A204.1 (cell line): ENCODE measurements around the gene AP3D1.
"Not testable (repeated sequence)": the region's sequence is repeated elsewhere in the genome, so short reads cannot be mapped to it uniquely, and the experiment has no call there.

Experiments
- FAIRE-seq: peaks from 2 replicates; lab custom pipeline; 2012; peaks lifted over from hg19 to GRCh38; lab: Jason Lieb, UNC

The AP3D1 gene

DNA sequence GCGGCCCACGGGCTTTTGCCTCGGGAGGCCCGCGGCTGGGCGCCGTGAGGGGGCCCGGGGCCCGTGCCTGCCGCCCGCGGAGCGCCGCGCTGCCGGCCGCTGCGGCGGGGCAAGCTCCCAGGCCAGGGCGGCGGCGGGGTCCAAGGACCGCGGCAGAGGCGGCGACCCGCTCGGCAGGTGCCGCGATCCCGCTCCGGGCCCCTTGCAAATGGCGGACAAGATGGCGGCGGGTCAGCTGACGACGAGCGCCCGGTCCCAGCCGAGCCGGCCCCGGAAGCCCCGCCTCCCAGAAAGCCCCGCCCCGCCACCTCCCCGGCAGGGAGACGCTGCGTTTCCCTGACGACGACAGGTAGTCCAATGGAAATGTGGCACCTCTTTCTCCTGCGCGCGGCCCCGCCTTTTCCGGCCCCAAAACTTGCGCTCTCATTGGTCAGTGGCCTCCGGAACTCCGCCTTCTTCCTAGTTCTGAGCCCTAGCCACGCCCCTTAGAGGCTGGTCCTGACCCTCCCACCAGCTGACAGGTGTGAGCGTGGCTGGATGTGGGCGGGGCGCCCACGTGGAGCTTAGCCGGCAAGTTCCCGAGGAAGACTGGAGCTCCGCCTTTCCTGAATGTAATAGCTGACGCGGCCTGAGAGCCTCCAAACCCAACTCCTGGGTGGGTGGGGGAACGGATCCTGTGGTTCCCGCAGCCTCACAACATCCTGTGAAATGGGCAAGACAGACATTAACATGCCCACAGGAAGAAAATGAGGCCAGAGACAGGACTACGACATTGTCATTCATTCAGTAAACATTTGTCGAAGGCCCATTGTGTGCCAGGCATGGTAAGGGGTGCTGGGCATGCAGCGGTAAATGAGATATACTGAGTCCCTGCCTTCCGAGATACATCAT is at the start of gene AP3D1:
TSS of gene AP3D1 (minus strand) at position 228 of the 891 bp plus-strand sequence. CDS start 232 bp downstream, outside the sequence.
- peak; percentile 99 for FAIRE-seq

DNA sequence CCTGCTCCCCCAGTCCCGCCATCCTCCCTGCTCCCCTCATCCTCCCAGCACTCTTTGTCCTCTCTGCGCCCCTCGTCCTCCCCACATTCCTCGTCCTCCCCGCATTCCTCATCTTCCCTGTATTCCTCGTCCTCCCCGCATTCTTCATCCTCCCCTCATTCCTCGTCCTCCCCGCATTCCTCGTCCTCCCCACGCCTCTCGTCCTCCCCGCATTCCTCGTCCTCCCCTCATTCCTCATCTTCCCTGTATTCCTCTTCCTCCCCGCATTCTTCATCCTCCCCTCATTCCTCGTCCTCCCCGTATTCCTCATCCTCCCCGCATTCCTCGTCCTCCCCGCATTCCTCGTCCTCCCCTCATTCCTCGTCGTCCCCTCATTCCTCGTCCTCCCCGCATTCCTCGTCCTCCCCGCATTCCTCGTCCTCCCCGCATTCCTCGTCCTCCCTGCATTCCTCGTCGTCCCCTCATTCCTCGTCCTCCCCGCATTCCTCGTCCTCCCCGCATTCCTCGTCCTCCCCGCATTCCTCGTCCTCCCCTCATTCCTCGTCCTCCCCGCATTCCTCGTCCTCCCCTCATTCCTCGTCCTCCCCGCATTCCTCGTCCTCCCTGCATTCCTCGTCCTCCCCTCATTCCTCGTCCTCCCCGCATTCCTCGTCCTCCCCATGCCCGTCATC is 49.4 kb upstream of the AP3D1 start:
- FAIRE-seq, result not testable (repeated sequence)

DNA sequence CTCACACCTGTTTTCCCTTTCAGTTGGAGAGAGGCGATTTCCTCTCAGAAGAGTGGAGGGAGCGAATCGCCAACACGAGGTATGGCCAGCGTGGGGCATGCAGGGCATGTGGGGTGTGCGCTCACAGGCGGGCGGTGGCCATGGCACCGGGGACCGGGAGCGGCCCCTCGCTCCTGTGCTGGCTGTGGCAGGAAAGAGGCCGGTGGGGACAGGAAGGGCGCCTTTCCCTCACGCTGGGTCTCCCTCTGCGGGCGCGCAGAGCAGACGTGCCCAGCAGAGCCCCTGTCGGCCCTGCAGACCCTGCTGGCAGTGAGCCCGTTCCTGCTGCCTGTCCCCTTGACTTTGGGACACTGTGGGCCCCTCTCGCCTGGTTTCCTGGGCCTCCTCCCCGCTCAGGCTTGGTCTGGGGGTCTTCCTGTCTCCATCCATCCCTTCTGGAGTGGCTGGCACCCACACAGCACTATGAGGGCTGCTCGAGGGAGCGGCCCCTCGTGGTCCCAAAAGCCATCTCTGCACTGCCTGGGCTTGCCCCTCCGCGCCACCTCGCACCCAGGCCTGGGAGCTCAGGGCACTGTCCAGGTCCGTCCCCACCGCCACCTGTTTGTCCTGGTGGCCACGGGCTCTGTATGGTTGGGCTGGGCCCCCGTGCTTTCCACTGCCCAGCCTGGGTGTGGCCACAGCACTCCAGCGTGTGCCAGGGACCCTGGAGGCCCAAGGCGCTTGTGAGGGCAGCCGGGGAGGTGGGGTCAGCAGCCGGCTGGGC is 48.7 kb upstream of the AP3D1 start:
- FAIRE-seq, result no peak

DNA sequence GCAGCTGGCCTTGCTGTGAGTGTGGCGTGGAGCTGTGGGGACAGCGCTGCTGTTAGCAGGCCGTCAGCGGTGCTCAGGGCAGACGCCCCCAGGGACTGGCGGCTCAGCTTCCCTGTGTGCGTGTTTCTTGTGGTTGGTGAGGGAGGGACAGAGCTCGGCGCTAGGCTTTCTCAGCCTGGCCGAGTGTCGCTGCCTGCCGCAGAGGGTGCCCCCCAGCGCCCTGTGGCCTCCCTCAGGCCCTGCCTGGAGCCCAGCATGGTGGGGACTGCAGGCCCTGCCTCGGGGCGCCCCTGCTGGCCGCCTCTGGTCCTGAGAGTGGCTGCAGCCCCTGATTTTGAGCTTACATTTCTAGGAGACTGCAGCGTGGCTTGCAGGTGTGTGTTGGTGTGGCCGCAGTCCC is 47.8 kb upstream of the AP3D1 start:
- FAIRE-seq, result no peak

DNA sequence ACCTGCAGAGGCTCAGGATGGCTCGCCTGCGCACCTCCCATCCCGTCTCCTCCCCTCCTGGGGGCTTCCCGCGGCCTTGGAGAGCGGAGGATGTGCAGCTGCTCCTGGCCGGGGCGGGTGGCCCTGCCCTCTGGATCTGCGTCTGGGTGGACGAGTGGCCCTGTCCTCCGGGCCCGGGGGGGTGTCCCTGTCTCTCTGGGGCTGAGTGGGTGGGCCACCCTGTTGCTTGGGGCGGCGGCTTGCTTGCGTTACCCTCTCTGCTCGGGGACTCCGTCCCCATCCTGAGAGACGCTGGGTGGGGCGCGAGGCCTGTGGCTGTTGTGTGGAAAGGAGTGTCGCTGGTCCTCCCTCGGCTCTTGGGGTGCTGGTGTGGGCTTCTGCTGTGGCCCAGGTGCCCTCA is 47.0 kb upstream of the AP3D1 start:
- no peak for FAIRE-seq

DNA sequence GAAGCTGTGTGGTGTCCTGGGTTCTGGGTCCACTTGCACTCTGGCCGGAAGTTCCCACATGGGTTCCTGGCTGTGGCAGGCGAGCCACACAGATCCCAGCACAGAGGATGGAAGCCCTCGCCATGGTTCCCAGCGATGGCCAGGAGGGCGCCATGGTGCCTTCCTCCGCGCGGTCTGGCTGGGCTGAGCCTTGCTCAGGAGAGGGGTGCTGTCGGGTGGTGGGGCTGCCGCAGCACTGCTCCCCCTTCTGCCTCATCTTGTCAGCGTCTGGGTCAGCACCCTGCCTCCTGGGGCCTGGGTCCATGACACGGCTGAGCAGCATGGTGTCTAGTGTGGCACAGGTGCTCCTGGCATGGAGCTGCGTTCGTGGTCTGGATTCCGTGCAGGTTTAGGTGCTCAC is 45.9 kb upstream of the AP3D1 start:
- FAIRE-seq, result no peak

DNA sequence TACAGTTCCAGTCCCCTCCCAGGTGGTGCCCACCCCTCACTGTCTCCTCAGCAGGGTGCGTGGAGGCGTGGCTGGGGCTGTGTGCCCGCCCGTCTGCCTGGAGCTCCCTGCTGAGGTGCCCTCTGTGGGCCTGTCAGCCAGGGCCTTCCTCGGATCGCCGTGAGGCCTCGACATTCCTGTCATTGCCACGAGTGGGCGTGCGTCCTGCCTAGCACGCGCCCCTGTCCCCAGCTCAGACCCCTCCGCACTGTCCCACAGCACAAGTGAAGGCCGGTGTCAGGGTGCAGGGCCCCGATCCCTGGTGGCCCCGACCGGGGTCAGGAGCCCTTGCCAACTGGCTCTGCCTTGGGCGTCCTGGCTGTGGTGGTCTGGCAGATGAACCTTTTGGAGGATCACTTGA is 44.5 kb upstream of the AP3D1 start:
- FAIRE-seq, result no peak

DNA sequence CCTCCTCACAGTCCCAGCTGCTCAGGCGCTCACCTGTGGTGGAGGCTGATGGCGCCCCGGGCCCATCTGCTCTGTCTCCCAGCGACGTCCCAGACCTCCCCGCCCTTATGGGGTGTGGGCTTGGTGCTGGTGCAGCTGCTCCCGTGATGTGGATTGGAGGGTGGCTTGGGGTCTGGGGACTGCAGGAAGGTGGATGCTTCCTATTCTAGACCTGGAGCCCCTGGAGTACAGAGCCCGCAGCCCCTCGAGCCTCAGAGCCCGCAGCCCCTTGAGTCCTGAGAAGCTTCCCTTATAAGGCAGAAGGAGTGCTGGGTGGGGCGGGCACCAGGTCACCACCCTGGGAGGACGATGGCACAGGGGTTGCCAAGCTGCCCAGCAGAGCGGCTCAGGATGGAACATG is 44.0 kb upstream of the AP3D1 start:
- no peak for FAIRE-seq

DNA sequence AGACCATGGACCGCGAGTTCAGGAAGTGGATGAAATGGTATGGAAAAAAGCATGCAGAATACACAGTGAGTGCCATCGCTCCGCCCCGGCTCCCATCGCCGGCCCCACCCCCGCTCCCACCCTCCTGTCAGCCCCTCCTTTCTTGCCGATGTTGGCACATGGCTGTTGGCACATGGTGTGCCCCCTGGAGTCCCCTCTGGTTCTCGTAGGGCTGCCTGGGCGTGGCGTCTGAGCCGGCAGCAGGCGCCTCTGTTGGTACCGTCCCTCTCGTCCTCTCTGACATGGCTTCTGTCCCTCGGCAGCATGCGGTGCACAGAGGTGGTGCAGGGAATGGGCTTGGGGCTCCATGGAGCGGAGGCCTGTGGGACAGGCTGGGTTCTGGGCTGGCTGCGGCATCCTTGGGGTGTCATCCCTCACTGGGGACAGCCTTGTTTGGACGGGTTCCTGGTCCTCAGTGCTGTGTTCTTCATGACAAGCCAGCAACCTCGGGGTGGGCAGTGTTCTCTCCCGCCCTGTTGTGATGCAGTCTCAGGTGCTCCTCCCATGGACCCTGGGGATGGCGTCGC is 43.2 kb upstream of the AP3D1 start:
- no peak for FAIRE-seq

DNA sequence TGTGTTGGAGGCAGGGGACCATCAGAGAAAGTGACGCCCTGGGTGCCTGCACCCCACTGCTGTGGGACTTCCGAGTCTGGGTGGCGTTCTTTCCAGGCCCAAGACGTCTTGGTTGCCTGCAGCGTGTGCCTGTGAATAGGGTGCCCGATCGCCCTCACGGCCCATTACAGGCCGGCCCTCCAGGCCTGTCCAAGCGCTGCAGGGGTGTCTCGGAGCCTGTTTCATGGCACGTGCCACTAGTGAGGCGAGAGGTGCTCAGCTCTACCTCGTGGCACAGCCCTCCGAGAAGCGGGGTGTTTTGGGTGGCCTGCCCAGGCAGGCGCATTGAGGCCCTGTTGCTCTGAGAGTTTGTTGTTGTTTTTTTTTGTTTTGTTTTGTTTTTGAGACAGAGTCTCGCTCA is 42.4 kb upstream of the AP3D1 start:
- FAIRE-seq, result no peak

DNA sequence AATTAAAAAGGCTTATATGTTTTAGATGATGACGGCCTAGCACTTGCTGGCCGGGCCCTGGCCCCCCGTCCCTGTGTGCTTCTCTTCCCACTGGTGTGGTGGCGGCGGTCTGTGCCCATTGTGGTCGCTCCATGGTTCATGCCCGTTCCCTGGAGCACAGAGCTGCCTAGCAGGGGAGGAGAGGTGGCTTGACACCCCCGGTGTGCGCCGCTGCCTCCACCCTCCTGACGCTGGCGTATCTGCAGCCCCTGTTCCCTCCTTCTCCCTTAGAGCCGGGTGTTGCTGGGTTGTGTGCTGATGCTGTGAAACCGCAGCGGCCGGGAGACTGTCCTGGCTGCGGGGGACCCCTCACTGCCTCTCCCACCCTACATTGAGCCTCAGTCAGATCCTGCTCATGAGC is 41.5 kb upstream of the AP3D1 start:
- no peak for FAIRE-seq

DNA sequence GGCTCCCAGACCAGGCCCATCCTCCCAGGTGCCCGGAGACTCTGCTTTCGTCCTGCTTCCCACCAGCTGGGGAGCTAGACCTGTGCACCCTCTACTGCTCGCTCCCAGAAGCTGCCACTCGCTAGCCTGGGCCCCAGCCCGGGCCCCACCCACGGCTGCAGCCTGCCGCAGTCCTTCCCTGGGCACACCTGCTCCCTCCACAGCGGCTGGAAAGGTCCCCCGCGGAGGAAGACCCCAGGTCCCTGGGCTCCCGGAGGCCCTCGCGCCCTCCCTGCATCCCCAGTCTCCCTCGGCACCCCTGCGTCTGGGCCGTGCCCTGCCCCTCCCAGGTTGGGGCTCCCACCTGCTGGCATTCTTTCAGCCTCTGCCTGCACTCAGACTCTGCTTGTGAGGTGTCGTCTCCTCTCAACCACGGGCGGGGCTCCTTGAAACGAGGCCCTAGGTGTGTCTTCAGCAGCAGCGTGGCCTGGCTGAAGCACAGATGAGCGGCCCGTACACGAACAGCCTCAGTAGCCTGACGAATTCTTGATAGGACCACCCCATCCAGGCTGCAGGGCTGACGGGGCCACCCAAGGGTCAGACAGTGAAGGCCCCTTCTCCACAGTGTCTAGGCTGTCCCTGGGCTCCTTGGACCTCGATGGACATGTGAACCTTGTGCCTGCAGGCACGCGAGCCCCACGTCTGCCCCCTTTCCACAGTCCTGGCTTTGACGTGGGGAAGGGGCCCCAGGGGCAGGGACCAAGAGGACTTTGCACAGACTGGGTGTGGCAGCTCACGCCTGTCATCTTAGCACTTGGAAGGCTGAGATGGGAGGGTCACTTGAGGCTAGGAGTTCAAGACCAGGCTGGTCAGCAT is 40.3 kb upstream of the AP3D1 start:
- no peak for FAIRE-seq

DNA sequence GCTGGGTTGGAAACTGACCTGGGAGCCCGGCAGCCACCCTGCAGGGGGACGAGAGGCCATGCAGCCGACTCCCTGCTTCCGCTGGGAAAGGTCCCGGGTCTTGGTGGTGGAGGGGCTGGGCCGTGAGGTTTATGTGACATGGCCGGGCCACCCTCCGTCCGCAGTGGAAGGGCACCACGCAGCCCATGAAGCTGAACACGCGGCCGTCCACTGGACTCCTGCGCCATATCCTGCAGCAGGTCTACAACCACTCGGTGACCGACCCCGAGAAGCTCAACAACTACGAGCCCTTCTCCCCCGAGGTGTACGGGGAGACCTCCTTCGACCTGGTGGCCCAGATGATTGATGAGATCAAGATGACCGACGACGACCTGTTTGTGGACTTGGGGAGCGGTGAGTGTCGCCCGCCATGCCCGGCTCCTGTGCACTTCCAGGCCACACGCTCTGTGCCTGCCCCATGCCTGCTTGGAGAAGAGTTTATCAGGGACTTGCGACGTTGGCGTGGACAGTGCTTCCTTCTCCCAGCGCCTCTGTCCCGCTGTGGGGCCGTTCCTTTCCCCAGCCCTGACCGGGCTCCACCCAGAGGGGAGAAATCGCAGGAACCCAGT is 39.6 kb upstream of the AP3D1 start:
- no peak for FAIRE-seq

DNA sequence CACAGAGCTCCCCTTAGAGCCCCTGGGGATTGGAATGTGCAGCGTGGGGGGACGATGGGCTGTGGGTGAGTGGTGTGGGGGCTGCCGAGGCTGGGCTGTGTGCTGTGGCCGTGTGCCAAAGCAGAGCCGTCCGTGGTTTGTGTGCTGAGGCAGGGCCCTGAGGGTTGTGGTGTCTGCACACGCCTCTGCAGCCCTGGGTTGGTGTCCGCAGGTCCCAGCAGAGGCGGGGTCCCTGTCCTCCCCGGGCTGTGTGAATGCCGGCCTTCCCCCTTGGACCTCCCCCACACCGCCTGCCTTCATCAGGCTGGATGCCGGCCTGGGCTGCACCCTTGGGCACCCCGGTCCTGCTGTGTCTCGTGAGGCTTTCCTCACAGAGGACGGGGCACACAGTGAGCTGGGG is 38.5 kb upstream of the AP3D1 start:
- no peak for FAIRE-seq

DNA sequence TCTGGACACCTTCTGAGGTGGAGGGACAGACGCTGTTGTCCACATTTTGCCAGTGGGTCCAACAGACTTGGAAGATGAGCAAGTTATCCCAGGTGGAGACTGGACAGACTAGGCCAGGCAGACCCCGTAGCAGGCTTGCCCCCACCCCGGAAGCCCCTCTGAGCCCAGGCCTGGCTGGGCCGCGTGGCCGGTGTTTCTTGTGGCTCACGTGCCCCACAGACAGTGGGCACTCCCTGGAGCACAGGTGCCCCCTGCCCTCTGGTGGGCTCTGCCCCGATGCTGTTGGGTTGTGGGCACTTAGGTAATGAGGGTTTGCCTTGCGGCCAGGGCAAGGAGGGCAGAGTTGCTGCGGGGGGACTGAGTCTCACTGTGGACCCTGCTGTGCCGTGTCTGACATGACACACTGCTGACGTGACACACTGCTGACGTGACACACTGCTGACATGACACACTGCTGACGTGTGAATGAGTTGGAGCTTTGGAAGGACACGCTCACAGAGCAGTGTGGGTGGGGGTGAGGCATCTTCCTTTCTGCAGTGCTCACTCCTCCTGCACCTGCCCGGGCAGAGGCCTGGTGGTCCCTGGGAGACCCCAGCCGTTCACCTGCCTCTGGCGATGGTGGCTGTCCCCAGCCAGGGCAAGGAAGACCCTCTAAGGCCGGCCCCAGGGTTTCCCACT is 37.5 kb upstream of the AP3D1 start:
- no peak for FAIRE-seq

DNA sequence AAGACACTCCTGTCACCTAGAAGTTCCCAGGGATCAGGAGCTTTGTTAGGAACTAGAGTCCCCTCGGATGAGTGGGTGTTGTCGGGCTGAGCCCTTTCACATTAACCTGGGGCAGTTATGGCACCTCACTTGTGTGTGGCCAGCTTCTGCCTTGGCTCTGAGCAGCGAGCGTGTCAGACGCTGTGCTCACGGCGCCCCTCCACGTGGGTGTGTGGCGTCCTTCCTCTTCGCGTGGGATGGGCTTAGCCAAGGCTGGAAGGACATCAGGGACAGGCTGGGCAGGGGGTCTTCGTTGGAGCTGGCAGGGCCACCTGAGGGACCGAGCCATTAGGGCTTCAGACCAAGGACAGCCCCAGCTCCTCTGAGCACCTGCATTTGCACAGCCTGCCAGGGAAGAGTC is 35.8 kb upstream of the AP3D1 start:
- no peak for FAIRE-seq

DNA sequence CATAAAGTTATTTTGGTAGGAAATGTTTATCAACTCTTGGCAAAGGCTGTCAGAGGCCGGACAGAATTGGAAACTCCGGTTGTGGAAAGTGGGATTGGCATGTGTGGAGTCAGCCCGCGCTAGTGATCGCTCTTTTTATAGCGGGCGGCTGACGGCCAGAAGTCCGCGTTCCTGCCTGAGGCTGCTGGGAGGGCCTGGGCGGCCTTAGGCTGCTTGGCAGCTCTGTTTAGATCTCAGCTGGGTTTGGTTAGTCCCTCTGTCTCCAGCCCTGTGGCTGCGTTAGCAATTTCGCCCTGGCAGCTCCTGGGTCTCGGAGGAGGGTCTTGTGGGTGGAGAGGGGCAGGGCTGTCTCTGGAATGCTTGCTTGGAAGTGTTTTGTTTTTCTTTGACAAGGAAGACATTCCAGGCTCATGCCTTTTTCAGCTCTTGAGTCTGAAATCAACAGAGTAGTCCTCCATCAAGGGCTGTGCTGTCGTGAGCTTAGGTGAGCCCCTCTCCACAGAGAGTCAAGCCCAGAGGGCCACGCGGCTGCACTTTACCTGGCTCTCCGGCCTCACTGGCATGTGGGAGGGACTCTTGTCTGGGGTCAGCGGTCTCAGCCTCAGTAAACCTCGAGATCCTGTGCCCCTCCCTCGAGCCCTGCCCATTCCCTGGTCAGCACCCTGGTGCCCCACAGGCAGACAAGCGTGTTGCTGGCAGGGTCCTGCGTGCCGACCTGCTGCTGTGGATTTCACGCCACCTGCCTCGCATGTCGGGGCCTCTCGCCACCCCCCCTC is 34.9 kb upstream of the AP3D1 start:
- no peak for FAIRE-seq

DNA sequence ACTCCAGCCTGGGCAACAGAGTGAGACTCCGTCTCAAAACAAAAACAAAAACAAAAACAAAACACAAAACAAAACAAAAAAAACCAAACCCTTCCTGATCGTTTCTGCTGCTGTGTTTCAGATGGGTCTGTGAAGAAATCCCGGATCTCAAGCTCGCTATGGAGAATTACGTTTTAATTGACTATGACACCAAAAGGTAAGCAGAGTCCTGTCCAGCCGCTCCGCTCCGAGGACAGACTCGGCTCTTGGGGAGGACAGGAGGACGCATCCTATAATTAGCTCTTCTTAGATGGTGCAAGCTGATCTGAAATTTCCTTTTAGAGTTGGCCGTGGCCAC is 34.3 kb upstream of the AP3D1 start:
- FAIRE-seq, result no peak

DNA sequence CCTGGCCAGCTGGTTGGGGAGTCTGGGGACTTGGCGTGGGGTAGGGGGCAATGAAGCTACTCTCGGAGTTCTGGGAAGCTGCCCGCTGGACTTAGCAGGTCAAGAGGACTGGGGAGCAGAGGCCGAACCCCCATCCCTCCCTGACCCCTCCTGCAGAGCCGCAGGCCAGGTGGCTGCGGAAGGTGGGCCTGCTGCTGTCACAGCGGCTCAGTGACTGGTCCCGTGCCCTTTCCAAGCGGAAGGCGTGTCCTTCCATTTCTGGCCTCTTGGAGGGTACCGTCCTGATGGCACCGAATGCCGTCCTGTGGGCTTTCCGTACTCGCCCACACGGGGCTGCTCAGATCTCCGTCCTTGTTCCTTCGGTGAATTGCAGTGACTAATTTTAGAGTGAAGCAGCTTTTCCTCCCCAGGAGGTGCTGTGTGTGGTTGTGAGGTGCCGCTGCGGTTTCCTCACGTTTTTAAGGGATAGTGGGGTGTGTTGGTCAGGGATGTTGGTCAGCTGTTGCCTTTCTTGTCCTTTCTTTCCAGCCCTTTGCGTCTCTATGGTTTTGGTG is 33.1 kb upstream of the AP3D1 start:
- FAIRE-seq, result no peak

DNA sequence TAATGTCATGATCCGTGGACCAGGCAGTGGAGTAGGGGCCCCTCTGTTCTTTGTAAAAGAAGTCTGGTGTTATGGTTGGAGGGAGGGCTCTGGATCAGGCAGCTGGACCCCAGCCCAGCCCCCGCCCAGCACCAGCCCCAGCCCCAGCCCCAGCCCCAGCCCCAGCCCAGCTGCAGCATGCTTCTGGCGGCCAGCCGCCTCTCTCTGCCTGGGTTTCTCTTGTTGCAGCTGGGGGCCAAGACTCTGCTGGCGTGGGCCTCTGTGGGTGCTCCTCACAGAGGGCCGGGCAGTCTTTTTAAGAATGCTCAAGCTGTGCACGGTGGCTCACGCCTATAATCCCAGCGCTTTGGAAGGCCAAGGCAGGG is 30.2 kb upstream of the AP3D1 start:
- no peak for FAIRE-seq
